ENCODE data around the gene COL4A4.
A peak's percentile ranks its signal among the peaks of the same experiment; 100 is the strongest.

Gene COL4A4

GRCh38 chr2:227163998-227164762 lies at the start of gene COL4A4, which contains the start of gene COL4A3:
Gene COL4A4 (minus strand): TSS chr2:227164205. CDS start chr2:227147483, 16,722 bp downstream.
Gene COL4A3 (plus strand): TSS chr2:227164624. CDS start chr2:227164727, 103 bp downstream.
- H3K4me1 ChIP-seq (ENCODE audit: control insufficient read depth, insufficient read depth, low read length), result no peaks in the 10 kb centered on the region
- H3K9me3 ChIP-seq (ENCODE audit: control insufficient read depth, low read length), result peaks cover 20% of the 10 kb centered on the region
- peak within 1 kb of the TSS; percentile 77 for H3K4me3 ChIP-seq (ENCODE audit: low read length)
- H3K27me3 ChIP-seq (replicated peaks; ENCODE audit: control insufficient read depth, insufficient read depth, low read length), result peaks cover 36% of the 10 kb centered on the region
- peak; percentile 59 for DNase-seq (ENCODE audit: low read depth)
- H3K36me3 ChIP-seq (ENCODE audit: control insufficient read depth, insufficient read depth, low read length, severe bottlenecking), result no peaks in the 10 kb centered on the region
- H3K9ac ChIP-seq (ENCODE audit: low read length), result peak within 1 kb of the TSS; percentile 55

- no peak for DNase-seq (ENCODE audit: low read depth)
- no peaks in the 10 kb centered on the region for H3K36me3 ChIP-seq (ENCODE audit: control insufficient read depth, insufficient read depth, low read length, severe bottlenecking)
Observed at GRCh38 chr2:227207573-227207972, 43.6 kb upstream of the COL4A4 start.

GRCh38 chr2:227206406-227206805 lies 42.4 kb upstream of the COL4A4 start:
- no peak for DNase-seq (ENCODE audit: low read depth)
- no peaks in the 10 kb centered on the region for H3K9me3 ChIP-seq (ENCODE audit: control insufficient read depth, low read length)
- H3K27me3 ChIP-seq (replicated peaks; ENCODE audit: control insufficient read depth, insufficient read depth, low read length), result no peaks in the 10 kb centered on the region
- H3K36me3 ChIP-seq (ENCODE audit: control insufficient read depth, insufficient read depth, low read length, severe bottlenecking), result no peaks in the 10 kb centered on the region
- H3K9ac ChIP-seq (ENCODE audit: low read length), result no peak overlapping the region
- H3K4me1 ChIP-seq (ENCODE audit: control insufficient read depth, insufficient read depth, low read length), result no peaks in the 10 kb centered on the region
- H3K4me3 ChIP-seq (ENCODE audit: low read length), result no peak overlapping the region

More at GRCh38 chr2:227207573-227207972, 43.6 kb upstream of the COL4A4 start:
- Histone ChIP-seq H3K9ac (ENCODE audit: low read length) (no peak overlapping the region), H3K27me3 (replicated peaks; ENCODE audit: control insufficient read depth, insufficient read depth, low read length) (no peaks in the 10 kb centered on the region), H3K4me3 (ENCODE audit: low read length) (no peak overlapping the region), H3K9me3 (ENCODE audit: control insufficient read depth, low read length) (no peaks in the 10 kb centered on the region), H3K4me1 (ENCODE audit: control insufficient read depth, insufficient read depth, low read length) (no peaks in the 10 kb centered on the region)

GRCh38 chr2:227205701-227206100 lies 41.7 kb upstream of the COL4A4 start:
- DNase-seq (ENCODE audit: low read depth), result no peak
- no peaks in the 10 kb centered on the region for H3K4me1 ChIP-seq (ENCODE audit: control insufficient read depth, insufficient read depth, low read length)
- H3K36me3 ChIP-seq (ENCODE audit: control insufficient read depth, insufficient read depth, low read length, severe bottlenecking), result no peaks in the 10 kb centered on the region
- no peak overlapping the region for H3K9ac ChIP-seq (ENCODE audit: low read length)
- no peaks in the 10 kb centered on the region for H3K9me3 ChIP-seq (ENCODE audit: control insufficient read depth, low read length)
- H3K27me3 ChIP-seq (replicated peaks; ENCODE audit: control insufficient read depth, insufficient read depth, low read length), result no peaks in the 10 kb centered on the region
- H3K4me3 ChIP-seq (ENCODE audit: low read length), result no peak overlapping the region

GRCh38 chr2:227204452-227204851 lies 40.4 kb upstream of the COL4A4 start:
- Histone ChIP-seq H3K9ac (ENCODE audit: low read length) (no peak overlapping the region), H3K4me3 (ENCODE audit: low read length) (no peak overlapping the region), H3K36me3 (ENCODE audit: control insufficient read depth, insufficient read depth, low read length, severe bottlenecking) (no peaks in the 10 kb centered on the region), H3K27me3 (replicated peaks; ENCODE audit: control insufficient read depth, insufficient read depth, low read length) (no peaks in the 10 kb centered on the region), H3K9me3 (ENCODE audit: control insufficient read depth, low read length) (no peaks in the 10 kb centered on the region), H3K4me1 (ENCODE audit: control insufficient read depth, insufficient read depth, low read length) (no peaks in the 10 kb centered on the region)
- DNase-seq (ENCODE audit: low read depth), result no peak

- Histone ChIP-seq H3K4me1 (ENCODE audit: control insufficient read depth, insufficient read depth, low read length) (no peaks in the 10 kb centered on the region), H3K9me3 (ENCODE audit: control insufficient read depth, low read length) (no peaks in the 10 kb centered on the region), H3K36me3 (ENCODE audit: control insufficient read depth, insufficient read depth, low read length, severe bottlenecking) (no peaks in the 10 kb centered on the region), H3K9ac (ENCODE audit: low read length) (no peak overlapping the region), H3K27me3 (replicated peaks; ENCODE audit: control insufficient read depth, insufficient read depth, low read length) (no peaks in the 10 kb centered on the region), H3K4me3 (ENCODE audit: low read length) (no peak overlapping the region)
- DNase-seq (ENCODE audit: low read depth), result no peak
Observed at GRCh38 chr2:227201771-227202170, 37.8 kb upstream of the COL4A4 start.

- no peak for DNase-seq (ENCODE audit: low read depth)
- Histone ChIP-seq H3K4me1 (ENCODE audit: control insufficient read depth, insufficient read depth, low read length) (no peaks in the 10 kb centered on the region), H3K36me3 (ENCODE audit: control insufficient read depth, insufficient read depth, low read length, severe bottlenecking) (no peaks in the 10 kb centered on the region), H3K27me3 (replicated peaks; ENCODE audit: control insufficient read depth, insufficient read depth, low read length) (no peaks in the 10 kb centered on the region), H3K4me3 (ENCODE audit: low read length) (no peak overlapping the region), H3K9me3 (ENCODE audit: control insufficient read depth, low read length) (no peaks in the 10 kb centered on the region), H3K9ac (ENCODE audit: low read length) (no peak overlapping the region)
Observed at GRCh38 chr2:227198866-227199265, 34.9 kb upstream of the COL4A4 start.

GRCh38 chr2:227194219-227194618 lies 30.2 kb upstream of the COL4A4 start:
- Histone ChIP-seq H3K9ac (ENCODE audit: low read length) (no peak overlapping the region), H3K4me3 (ENCODE audit: low read length) (no peak overlapping the region), H3K36me3 (ENCODE audit: control insufficient read depth, insufficient read depth, low read length, severe bottlenecking) (no peaks in the 10 kb centered on the region), H3K27me3 (replicated peaks; ENCODE audit: control insufficient read depth, insufficient read depth, low read length) (no peaks in the 10 kb centered on the region), H3K4me1 (ENCODE audit: control insufficient read depth, insufficient read depth, low read length) (peaks cover 5% of the 10 kb centered on the region), H3K9me3 (ENCODE audit: control insufficient read depth, low read length) (no peaks in the 10 kb centered on the region)
- DNase-seq (ENCODE audit: low read depth), result no peak

- Histone ChIP-seq H3K4me3 (ENCODE audit: low read length) (no peak overlapping the region), H3K36me3 (ENCODE audit: control insufficient read depth, insufficient read depth, low read length, severe bottlenecking) (no peaks in the 10 kb centered on the region), H3K27me3 (replicated peaks; ENCODE audit: control insufficient read depth, insufficient read depth, low read length) (no peaks in the 10 kb centered on the region), H3K4me1 (ENCODE audit: control insufficient read depth, insufficient read depth, low read length) (peaks cover 18% of the 10 kb centered on the region), H3K9me3 (ENCODE audit: control insufficient read depth, low read length) (no peaks in the 10 kb centered on the region), H3K9ac (ENCODE audit: low read length) (no peak overlapping the region)
- DNase-seq (ENCODE audit: low read depth), result no peak
Observed at GRCh38 chr2:227192491-227192890, 28.5 kb upstream of the COL4A4 start.

GRCh38 chr2:227191367-227191766 lies 27.4 kb upstream of the COL4A4 start:
- Histone ChIP-seq H3K9me3 (ENCODE audit: control insufficient read depth, low read length) (no peaks in the 10 kb centered on the region), H3K4me3 (ENCODE audit: low read length) (no peak overlapping the region)
- peak; percentile 55 for DNase-seq (ENCODE audit: low read depth)

GRCh38 chr2:227188292-227188691 lies 24.3 kb upstream of the COL4A4 start:
- no peak overlapping the region for H3K4me3 ChIP-seq (ENCODE audit: low read length)
- H3K27me3 ChIP-seq (replicated peaks; ENCODE audit: control insufficient read depth, insufficient read depth, low read length), result no peaks in the 10 kb centered on the region
- peak; percentile 57 for DNase-seq (ENCODE audit: low read depth)
- no peak overlapping the region for H3K9ac ChIP-seq (ENCODE audit: low read length)
- no peaks in the 10 kb centered on the region for H3K36me3 ChIP-seq (ENCODE audit: control insufficient read depth, insufficient read depth, low read length, severe bottlenecking)
- H3K4me1 ChIP-seq (ENCODE audit: control insufficient read depth, insufficient read depth, low read length), result peaks cover 18% of the 10 kb centered on the region
- H3K9me3 ChIP-seq (ENCODE audit: control insufficient read depth, low read length), result peaks cover 5% of the 10 kb centered on the region

More at GRCh38 chr2:227191367-227191766, 27.4 kb upstream of the COL4A4 start:
- Histone ChIP-seq H3K36me3 (ENCODE audit: control insufficient read depth, insufficient read depth, low read length, severe bottlenecking) (no peaks in the 10 kb centered on the region), H3K9ac (ENCODE audit: low read length) (no peak overlapping the region), H3K27me3 (replicated peaks; ENCODE audit: control insufficient read depth, insufficient read depth, low read length) (no peaks in the 10 kb centered on the region), H3K4me1 (ENCODE audit: control insufficient read depth, insufficient read depth, low read length) (peaks cover 18% of the 10 kb centered on the region)

Measured in adipocyte (in vitro differentiated cells).